C4-2B (cell line): ENCODE data around the gene CSAD.

ENCODE experiments used
- CTCF ChIP-seq: fragments of 450-650 bp; conservative IDR thresholded peaks from 2 replicates; pipeline ENCODE4 v1.5.1; 2017; ENCODE audit warnings: mild to moderate bottlenecking
- ZFX ChIP-seq: fragments of 450-650 bp; IDR thresholded peaks from 2 replicates; pipeline ENCODE4 v1.6.1; 2017

- TF ChIP-seq CTCF: no peak
- no peak for TF ChIP-seq ZFX
Observed at GRCh38 chr12:53227836-53228235, 47.1 kb upstream of the CSAD start.
